HG02870 (cell line): ENCODE measurements around the gene MTMR3.
"Not testable (repeated sequence)": the region's sequence is repeated elsewhere in the genome, so short reads cannot be mapped to it uniquely, and the experiment has no call there.

Source experiments
- ATAC-seq: cut with Tn5 transposase; IDR thresholded peaks from one replicate; pipeline ENCODE4 v1.9.1; 2021; ENCODE audit warnings: mild to moderate bottlenecking, moderate library complexity; ENCODE audit not compliant: unreplicated experiment

MTMR3 gene

GRCh38 chr22:29954203-29954855 is 71.4 kb downstream of the MTMR3 start:
- ATAC-seq: no peak

- ATAC-seq: no peak
Observed at GRCh38 chr22:29956680-29957079, 73.7 kb downstream of the MTMR3 start.

DNA sequence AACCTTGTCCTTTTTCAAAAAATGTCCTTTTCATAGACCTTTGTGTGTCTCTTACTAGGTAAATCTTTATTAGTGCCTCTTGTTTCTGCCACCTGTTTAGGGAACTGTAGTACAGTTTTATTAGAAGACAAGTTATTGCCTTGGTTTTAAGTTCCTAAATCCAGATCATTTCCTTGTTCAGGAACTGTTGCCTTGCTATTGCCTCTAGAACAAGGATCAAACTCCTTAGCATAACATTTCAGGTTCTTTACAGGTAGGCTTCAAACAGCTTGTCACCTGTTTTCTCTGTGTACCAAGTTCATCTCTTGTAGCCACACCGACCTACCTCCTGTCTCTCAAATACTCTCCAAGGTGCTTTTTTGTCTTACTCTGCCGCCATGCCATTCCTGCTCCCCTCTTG is 75.2 kb downstream of the MTMR3 start:
- ATAC-seq: no peak

DNA sequence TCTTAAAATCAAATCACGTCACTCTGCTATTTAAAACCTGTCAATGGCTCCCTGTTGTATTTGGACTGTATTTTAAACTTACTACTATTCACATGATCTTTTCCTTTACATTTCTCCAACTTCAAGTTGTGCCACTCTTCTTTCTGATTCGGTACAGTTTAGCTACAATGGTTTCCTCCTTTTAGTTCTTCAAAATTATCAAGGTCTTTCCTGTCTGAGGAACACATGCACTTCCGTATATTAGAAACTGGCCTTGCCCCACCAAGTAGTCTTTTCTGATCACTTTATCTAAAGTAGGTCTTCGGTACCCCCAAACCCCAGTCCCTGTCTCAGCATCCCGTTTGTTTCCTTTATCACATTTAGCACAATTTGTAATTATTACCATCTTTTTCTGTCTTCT is 81.8 kb downstream of the MTMR3 start:
- ATAC-seq: no peak

DNA sequence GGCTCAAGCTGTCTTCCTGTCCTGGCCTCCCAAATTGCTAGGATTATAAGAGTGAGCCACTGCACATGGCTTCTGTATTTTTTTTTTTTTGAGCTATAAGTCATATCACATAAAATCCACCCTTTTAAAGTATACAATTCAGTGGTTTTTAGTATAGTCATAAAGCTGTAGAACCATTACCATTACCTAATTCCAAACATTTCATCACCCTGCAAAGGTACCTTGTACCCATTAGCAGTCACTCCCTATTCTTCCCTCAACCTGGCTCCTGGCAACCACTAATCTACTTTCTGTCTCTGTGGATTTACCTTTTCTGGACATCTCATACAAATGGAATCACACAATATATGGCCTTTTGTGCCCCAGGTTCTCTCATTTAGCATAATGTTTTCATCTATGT is 84.5 kb downstream of the MTMR3 start:
- ATAC-seq: no peak

DNA sequence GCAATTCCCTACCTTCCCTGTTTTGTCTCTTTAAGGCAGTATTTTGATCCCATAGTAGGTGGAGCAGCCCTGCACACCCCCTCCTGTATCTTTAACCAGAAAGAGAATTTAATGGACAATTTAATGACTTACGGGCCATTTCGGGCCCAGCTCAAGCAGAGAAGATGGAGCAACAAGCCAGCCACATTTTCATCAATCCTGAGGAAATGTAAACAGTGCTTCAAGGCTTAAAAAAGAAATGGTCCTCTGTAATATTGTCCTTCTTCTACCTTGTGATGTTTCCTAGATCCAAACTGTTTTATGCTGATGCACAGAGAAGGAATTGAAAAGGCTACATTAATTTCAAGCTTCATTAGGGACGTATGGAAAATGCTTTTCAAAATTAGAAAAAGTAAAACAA is 88.6 kb downstream of the MTMR3 start:
- no peak for ATAC-seq

- no peak for ATAC-seq
Observed at GRCh38 chr22:29972121-29972520, 89.1 kb downstream of the MTMR3 start.

GRCh38 chr22:29973269-29973668 is 90.3 kb downstream of the MTMR3 start:
- no peak for ATAC-seq

- ATAC-seq: not testable (repeated sequence)
Observed at GRCh38 chr22:29973680-29974079, 90.7 kb downstream of the MTMR3 start.

DNA sequence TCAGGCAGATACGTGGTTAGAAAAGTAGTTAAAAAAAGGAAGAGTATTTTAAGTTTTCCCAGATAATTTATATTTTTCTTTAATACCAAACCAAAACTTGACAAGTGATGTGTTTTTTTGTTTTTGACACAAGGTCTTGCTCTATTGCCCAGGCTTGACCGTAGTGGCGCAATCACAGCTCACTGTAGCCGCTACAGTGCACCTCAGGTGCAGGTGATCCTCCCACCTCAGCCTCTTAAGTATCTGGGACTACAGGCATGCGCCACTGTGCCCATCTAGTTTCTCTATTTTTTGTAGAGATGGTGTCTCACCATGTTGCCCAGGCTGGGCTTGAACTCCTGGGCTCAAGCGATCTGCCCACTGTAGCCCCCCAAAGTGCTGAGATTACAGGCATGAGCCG is 92.5 kb downstream of the MTMR3 start:
- ATAC-seq: no peak

DNA sequence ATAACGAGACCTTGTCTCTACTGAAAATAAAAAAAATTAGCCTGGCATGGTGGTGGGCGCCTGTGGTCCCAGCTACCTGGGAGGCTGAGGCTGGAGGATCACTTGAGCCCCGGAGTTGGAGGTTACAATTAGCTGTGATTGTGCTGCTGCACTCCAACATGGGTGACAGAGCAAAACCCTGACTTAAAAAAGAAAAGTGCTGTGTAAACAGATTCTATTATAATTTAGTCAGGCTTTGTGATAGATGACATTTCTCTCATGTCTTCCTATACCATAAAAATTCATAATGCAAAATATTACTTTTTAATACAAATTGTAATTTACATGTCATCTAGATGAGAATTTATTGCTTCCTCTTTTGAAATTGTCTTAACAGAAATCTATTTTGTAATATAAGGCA is 94.1 kb downstream of the MTMR3 start:
- no peak for ATAC-seq

DNA sequence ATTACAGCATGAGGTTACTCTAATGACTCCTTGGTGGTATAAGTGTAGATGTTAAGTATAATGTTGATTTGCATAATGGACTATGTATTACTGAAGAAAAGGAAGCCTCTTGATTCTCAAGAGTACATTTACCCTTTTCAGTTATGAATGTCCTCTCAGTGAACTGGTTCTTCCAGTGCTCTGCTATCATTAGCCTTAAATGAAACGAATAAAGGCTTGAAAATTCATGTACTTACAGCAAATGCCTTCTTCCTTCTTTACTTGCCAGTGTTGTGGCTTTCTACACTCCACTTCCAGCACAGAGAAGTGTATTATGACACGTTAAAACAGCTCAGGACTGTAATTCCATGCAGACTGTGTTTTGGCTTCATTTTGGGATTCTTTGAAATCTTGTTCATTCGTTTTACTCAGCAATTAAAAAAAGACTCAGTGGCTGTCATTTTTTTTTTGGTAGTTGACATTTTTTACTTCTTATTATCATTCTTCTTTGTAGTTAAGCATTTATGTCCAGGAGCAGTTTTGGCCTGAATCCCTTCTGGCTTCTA is 96.9 kb downstream of the MTMR3 start:
- ATAC-seq: peak; percentile 58

DNA sequence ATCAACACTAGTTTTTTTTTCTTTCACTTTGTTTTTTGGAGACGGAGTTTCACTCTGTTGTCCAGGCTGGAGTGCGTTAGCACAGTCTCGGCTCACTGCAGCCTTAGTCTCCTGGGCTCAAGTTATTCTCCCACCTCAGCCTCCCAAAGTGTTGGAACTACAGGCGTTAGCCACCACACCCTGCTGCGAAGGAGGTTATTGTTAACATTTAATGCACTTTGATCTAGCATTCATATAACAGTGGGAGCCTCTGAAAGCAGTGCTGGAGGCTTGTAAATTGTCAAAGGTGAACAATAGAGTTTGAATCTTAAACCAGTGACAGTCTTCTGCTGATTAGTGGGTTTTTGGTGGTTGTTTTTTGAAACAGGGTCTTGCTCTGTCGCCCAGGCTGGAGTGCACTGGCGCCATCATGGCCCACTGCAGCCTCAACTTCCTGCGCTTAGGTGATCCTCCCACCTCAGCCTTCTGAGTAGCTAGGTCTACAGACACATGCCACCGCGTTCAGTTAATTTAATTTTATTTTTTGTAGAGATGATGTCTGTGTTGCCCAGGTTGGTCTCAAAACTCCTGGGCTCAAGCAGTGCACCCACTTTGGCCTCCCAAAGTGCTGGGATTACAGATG is 100.4 kb downstream of the MTMR3 start:
- no peak for ATAC-seq

DNA sequence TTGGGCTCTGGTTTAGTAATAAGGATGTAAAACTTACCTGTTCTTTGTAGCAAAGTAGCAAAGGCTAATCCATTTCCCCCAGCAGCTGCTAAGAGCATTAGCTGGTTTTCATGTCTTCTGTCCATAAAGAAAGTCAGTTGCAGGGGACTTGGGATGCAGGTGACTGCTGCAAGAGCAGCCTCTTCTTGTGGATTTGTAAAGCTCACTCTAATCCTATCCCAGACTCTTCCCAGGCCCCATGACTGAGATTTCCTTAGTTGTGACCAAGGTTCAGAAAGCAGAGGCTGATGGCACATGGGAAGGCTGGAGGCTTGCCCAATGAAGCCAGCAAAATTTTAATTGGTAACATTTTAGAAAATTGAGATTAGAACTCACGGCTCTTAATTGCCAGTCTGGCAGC is 102.9 kb downstream of the MTMR3 start:
- no peak for ATAC-seq

GRCh38 chr22:29987137-29987536 is 104.2 kb downstream of the MTMR3 start:
- no peak for ATAC-seq

DNA sequence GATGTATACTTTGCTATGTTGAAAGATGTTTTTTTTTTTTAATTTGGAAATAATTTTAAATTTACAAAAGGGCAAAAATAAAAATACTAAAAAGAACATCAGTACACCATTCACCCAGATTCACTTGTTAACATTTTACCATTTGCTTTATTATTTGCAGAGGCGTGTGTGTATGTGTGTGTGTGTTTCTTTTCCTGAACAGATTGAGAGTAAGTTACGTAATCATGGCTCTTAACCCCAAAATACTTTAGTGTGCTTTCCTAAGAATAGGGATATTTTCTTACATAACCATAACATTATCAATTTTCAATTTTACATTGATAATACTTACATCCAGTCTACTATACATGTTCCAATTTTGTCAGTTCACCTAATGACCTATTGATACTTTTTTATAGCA is 105.7 kb downstream of the MTMR3 start:
- ATAC-seq: no peak

GRCh38 chr22:29989446-29989845 is 106.5 kb downstream of the MTMR3 start:
- no peak for ATAC-seq

DNA sequence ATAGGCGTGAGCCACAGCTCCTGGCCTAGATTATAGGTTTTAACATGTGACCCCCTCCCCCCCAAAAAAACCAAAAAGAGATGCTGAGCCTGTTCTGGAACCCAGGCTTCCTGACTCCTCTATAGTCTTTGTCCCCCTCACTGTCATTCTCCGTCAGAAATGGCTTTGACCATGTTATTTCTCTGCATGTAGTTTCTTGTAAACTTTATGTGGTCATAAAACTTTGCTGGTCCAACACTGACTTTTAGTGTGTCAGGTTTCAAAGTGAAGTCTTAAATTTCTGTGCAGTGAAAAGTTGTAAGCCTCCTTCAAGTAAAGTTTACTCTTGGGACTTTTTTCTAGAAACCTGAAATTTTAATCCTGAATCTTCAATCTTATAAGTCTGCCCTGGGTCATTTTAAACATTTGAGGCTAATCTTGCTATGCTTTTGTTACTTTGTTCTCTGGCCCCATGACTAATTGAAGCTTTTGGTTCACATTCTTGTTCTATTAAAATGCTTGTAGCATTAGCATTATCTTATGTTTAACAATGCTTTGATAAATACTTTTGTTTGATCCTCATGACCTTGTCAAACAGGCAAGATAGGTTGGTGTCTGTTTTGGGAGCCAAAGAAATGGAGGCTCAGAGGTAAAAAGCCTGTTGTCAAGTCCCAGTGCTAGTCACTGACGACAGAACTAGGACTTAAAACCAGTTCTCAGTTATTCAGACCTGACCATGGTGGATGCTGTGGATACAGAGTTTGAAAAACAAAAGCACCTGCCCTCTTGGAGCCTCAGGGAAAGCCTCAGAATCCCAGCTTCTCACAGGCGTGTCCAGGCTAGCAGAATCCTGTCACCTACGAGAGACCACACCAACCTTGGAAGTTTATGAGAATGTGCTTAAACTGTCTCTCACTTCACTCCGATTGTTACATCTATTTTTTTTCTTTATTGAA is 109.6 kb downstream of the MTMR3 start:
- ATAC-seq: no peak

- ATAC-seq: no peak
Observed at GRCh38 chr22:29994027-29994715, 111.2 kb downstream of the MTMR3 start.

DNA sequence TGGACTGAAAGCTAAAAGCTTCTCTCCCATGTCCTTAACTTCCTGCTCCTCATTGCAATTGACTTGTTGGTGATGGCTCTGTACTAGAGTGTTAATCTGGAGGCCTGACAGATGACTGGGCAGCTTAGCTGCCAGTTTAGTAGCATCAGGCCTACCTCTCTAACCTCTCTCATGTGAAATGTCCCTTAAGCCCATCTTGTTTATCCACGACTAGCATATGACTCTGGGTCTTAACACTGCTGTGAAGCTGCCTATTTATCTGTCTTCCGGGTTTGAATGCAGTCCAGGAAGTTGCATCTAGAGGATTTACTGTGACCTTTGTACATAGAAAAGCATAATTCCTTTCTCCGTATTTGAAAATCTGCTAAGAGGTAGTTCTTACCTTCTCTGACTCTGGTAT is 112.0 kb downstream of the MTMR3 start:
- ATAC-seq: no peak

DNA sequence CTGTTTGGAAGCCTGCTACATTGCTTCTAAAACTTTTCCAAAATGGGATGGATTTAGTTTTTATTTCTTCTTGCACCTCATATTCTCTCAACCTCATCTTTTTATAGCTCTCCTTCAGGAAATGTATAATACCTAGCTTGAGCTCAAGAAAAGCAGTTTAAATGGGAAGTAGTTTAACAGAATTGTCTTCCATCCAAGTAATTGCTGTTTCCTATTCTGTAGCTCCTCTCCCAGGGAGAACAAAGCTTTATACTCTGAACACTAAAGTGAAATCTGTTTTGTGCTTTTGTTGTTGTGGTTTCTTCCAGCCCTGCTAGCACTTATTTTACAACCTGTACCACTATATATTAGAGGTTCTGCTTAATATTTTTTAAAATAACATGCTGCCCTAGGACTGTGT is 114.1 kb downstream of the MTMR3 start:
- no peak for ATAC-seq
